ENCODE measurements around the gene RAET1L. TPM values are rescaled to one million over a fixed set of nuclear protein-coding genes. Genes with fewer than 3 reads are reported as not detected.

Gene RAET1L
- total RNA-seq, 4 donors from 2014 or later, result not detected

GRCh38 chr6:149969635-149970034 lies 55.7 kb downstream of the RAET1L start:
- TF ChIP-seq CTCF (IDR thresholded peaks at IDR 0.05; ENCODE audit: low read depth), result no peak

Other genes starting within 250 kb of the RAET1L start
- gene LRP11, start 161.2 kb downstream of the RAET1L start, total RNA-seq, result 10 to 100 TPM; 18.7 to 55.4 (median 33.8) TPM
- under 1 TPM in 1 of 4 donors, not detected in 3; 0.94 TPM for gene RAET1E, start 127.4 kb downstream of the RAET1L start, total RNA-seq
- gene RAET1G, start 102.4 kb downstream of the RAET1L start, total RNA-seq, result under 1 TPM in 1 of 4 donors, not detected in 3; 0.82 TPM
- 1 to 10 TPM in 1 of 4 donors, under 1 TPM in 3; 0.34 to 4.1 (median 0.60) TPM for gene ULBP2, start 83.5 kb downstream of the RAET1L start, total RNA-seq
- gene ULBP1, start 61.6 kb downstream of the RAET1L start, total RNA-seq, result under 1 TPM in 1 of 4 donors, not detected in 3; 0.34 TPM
- gene ULBP3, start 43.6 kb upstream of the RAET1L start, total RNA-seq, result 1 to 10 TPM in 3 of 4 donors, not detected in 1; 1.7 to 8.1 (median 6.4) TPM
- under 1 TPM in 1 of 4 donors, not detected in 3; 0.34 TPM for gene PPP1R14C, start 117.5 kb upstream of the RAET1L start, total RNA-seq

Measured in subcutaneous adipose tissue (tissue), 4 donors.